ENCODE data around the gene MYL4.

- no peak for TF ChIP-seq POLR2AphosphoS5 (IDR thresholded peaks at IDR 0.05; ENCODE audit: insufficient read depth in 1 of 2, low read depth in 1 of 2)
- no peak for TF ChIP-seq POLR2A (IDR thresholded peaks at IDR 0.05)
- TF ChIP-seq CTCF (IDR thresholded peaks at IDR 0.05), result no peak
Measured at GRCh38 chr17:47237841-47238240, 28.7 kb downstream of the MYL4 start.
